ENCODE measurements around the gene ENTPD8.

Gene ENTPD8

GRCh38 chr9:137438591-137439157 lies 2.5 kb downstream of the ENTPD8 start:
- Histone ChIP-seq H3K9ac (no peak overlapping the region), H3K4me1 (ENCODE audit: low read depth, poor library complexity, severe bottlenecking) (no peaks in the 10 kb centered on the region), H3K4me2 (no peak overlapping the region), H3K36me3 (ENCODE audit: insufficient read depth) (no peaks in the 10 kb centered on the region), H3K27me3 (ENCODE audit: insufficient read depth, low read depth) (peaks cover 70% of the 10 kb centered on the region), H2AFZ (ENCODE audit: low read depth) (no peak overlapping the region), H3K27ac (no peak overlapping the region), H3K79me2 (ENCODE audit: insufficient read depth, low read depth) (no peaks in the 10 kb centered on the region), H4K20me1 (ENCODE audit: insufficient read depth) (no peaks in the 10 kb centered on the region), H3K4me3 (IDR thresholded peaks at IDR 0.05; ENCODE audit: insufficient read depth, low read depth, low read length) (no peak overlapping the region)
- TF ChIP-seq CTCF (conservative IDR thresholded peaks at IDR 0.05; ENCODE audit: low read depth, low read length): no peak

GRCh38 chr9:137437691-137438590 lies 3.2 kb downstream of the ENTPD8 start:
- no peak overlapping the region for H3K4me2 ChIP-seq
- no peak overlapping the region for H3K9ac ChIP-seq
- H2AFZ ChIP-seq (ENCODE audit: low read depth): no peak overlapping the region
- H3K4me3 ChIP-seq (IDR thresholded peaks at IDR 0.05; ENCODE audit: insufficient read depth, low read depth, low read length): no peak overlapping the region
- H4K20me1 ChIP-seq (ENCODE audit: insufficient read depth): no peaks in the 10 kb centered on the region
- peaks cover 69% of the 10 kb centered on the region for H3K27me3 ChIP-seq (ENCODE audit: insufficient read depth, low read depth)
- H3K36me3 ChIP-seq (ENCODE audit: insufficient read depth): no peaks in the 10 kb centered on the region
- TF ChIP-seq CTCF (conservative IDR thresholded peaks at IDR 0.05; ENCODE audit: low read depth, low read length): no peak
- H3K4me1 ChIP-seq (ENCODE audit: low read depth, poor library complexity, severe bottlenecking): no peaks in the 10 kb centered on the region
- H3K27ac ChIP-seq: no peak overlapping the region
- H3K79me2 ChIP-seq (ENCODE audit: insufficient read depth, low read depth): no peaks in the 10 kb centered on the region

GRCh38 chr9:137436761-137437600 lies 4.2 kb downstream of the ENTPD8 start:
- Histone ChIP-seq H4K20me1 (ENCODE audit: insufficient read depth) (no peaks in the 10 kb centered on the region), H3K4me3 (IDR thresholded peaks at IDR 0.05; ENCODE audit: insufficient read depth, low read depth, low read length) (no peak overlapping the region), H3K79me2 (ENCODE audit: insufficient read depth, low read depth) (no peaks in the 10 kb centered on the region), H3K27ac (no peak overlapping the region), H3K4me2 (no peak overlapping the region), H3K36me3 (ENCODE audit: insufficient read depth) (no peaks in the 10 kb centered on the region), H2AFZ (ENCODE audit: low read depth) (no peak overlapping the region), H3K4me1 (ENCODE audit: low read depth, poor library complexity, severe bottlenecking) (no peaks in the 10 kb centered on the region), H3K9ac (no peak overlapping the region), H3K27me3 (ENCODE audit: insufficient read depth, low read depth) (peaks cover 67% of the 10 kb centered on the region)
- TF ChIP-seq CTCF (conservative IDR thresholded peaks at IDR 0.05; ENCODE audit: low read depth, low read length): no peak

GRCh38 chr9:137435980-137436760 lies 5.0 kb downstream of the ENTPD8 start:
- Histone ChIP-seq H3K27ac (no peak overlapping the region), H3K4me1 (ENCODE audit: low read depth, poor library complexity, severe bottlenecking) (no peaks in the 10 kb centered on the region), H2AFZ (ENCODE audit: low read depth) (no peak overlapping the region), H3K27me3 (ENCODE audit: insufficient read depth, low read depth) (peaks cover 68% of the 10 kb centered on the region), H4K20me1 (ENCODE audit: insufficient read depth) (no peaks in the 10 kb centered on the region), H3K79me2 (ENCODE audit: insufficient read depth, low read depth) (no peaks in the 10 kb centered on the region), H3K4me3 (IDR thresholded peaks at IDR 0.05; ENCODE audit: insufficient read depth, low read depth, low read length) (no peak overlapping the region), H3K4me2 (no peak overlapping the region), H3K9ac (no peak overlapping the region), H3K36me3 (ENCODE audit: insufficient read depth) (no peaks in the 10 kb centered on the region)
- no peak for TF ChIP-seq CTCF (conservative IDR thresholded peaks at IDR 0.05; ENCODE audit: low read depth, low read length)
